Activated CD4-positive, alpha-beta T cell treated with anti-CD3 and anti-CD28 coated beads, Interleukin-2, amount 50 U/mL, for 1 hour (primary cell): ENCODE data around the gene CABP1.
A peak's percentile ranks its signal among the peaks of the same experiment; 100 is the strongest.

Experiments used
- DNase-seq: peaks from one replicate; pipeline ENCODE4 v3.0.0-alpha.2; 2020

CABP1 gene

DNA sequence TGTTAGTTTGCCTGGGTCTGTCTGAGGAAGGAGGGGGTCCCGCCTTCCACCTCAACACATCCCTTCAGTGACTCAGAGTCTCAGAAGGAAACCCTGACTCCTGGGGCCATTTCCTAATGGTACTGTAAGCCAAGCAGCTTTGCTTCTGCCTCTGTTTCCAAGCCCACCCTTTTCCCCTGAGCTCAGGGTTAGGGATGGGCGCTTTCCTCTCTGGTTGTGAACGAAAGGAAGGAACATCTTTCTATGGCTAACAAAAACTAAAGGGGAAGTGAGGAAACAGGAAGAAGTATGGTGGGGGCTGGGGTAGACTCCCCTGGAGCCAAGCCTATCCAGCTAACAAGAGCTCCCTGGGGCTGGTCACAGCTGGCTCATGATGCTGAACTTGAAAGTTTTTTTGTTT, 58.2 kb downstream of the CABP1 start:
- no peak for DNase-seq

DNA sequence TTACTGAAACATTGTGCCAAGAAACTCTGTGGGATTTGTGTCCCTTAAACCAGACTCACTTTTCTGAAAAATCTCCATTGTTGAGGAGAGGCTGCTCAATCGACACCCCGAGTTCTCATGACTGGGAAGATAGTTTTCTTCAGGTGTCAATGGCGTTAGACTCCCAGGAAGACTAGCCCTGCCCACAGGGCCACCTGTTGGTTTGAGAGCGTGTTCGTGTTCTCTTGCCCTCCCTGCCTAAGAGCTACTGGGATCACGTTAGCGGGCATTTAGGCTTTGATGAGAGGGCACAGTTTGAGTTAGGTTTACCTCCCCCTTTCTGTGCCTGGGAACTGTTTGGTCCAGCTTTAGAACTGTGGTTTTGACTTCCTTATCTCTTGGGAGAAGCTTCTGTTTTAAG, 59.1 kb downstream of the CABP1 start:
- DNase-seq: no peak

DNA sequence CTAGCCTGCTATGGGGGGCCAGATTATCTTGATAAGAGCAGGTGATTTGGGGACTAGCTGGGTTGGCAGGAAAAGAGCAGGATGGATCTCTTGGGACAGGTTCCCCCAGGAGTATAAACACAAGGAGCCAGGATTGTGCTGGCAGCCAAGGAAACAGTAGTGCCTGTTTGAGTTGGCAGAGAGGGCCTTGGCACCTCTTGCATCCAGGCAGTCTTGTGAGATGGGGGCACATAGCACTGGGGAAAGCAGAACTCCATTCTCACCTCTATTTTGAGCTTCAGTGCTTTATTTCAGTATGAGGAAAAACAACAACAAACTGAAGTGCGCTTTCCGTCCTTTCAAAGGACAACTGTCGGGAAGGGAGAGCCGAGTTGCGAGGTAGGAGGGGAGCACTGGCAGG, 60.5 kb downstream of the CABP1 start:
- DNase-seq: no peak

DNA sequence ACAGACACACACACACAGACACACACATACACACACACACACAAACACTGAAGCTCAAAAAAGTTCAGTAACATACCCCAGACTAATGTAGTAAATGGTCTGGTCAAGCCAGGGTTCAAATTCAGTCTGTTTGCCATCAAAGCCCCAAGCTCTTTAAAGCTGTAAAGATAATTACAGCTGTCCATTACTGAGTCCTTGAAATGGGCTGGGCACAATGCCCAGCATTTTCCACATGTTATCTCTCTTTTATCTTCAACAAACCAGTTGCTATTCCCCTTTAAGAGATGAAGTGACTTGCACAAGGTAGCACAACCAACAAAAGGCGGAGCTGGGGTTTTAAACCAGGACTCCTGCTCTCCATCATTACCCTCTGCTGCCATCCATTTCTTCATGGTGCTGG, 62.2 kb downstream of the CABP1 start:
- DNase-seq: no peak

DNA sequence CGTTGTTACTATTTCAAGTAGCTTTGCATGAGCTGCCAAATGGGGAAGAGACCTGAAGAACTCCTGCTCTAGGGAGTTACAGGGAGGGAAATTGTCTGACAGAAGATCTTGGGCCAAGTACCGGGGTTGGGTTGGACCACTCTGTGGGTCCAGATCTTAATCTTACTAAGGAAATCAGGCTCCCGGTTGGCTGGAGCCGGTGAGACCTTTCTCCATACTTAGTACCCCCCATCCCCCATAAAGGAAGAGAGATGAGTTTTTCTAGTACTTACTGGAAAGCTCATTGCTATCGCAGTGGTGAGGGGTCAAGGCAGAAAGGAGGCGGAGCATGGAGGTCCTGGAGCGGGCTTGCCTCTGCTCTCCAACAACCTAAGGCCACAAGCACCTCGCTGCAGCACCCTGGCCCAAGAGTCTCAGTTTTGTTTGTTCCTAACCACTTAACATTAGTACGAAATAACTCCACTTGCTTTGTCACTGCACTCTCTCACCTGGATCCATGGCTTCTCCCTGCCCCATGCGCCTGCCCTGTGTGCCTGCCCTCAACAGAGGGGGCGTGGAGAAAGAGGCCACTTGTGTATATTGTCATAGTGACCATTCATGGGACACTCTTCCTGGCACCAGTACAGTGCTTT, 63.0 kb downstream of the CABP1 start:
- DNase-seq: no peak

DNA sequence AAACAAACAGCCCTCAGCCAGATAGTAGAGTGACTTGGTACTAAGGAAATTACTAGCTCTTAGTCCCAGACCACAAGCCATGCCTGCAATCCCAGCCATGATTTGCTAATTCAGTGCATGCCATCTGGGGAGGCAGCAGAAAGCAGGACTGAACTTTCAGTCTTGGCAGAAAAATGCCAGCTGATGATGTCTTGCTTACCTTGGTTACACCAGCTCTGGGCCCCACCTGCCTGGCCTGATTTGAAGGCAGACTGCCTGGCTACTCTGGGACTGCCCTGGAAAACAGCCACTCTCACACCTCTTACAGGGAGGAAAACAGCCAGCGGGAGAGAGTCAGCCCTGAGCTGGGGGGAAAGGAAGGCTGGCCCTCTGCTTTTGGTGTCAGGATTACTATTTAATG, 65.2 kb downstream of the CABP1 start:
- DNase-seq: no peak

DNA sequence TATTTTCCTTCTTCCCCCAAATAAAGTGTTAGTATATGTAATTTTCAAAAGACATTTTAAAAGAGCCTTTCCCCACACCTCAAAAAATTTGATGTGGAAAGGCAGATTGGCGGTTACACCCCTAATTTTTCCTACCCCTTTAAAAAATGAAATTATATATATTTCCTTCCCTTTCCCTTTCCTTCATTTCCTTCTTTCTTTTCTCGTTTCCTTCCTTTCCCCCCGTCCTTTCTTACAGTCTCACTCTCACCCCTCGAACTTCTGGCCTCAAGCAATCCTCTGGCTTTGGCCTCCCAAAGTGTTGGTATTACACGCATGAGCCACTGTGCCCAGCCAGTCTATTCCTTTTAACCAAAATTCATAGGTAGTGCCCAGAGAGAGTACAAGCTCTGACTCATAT, 65.6 kb downstream of the CABP1 start:
- no peak for DNase-seq

DNA sequence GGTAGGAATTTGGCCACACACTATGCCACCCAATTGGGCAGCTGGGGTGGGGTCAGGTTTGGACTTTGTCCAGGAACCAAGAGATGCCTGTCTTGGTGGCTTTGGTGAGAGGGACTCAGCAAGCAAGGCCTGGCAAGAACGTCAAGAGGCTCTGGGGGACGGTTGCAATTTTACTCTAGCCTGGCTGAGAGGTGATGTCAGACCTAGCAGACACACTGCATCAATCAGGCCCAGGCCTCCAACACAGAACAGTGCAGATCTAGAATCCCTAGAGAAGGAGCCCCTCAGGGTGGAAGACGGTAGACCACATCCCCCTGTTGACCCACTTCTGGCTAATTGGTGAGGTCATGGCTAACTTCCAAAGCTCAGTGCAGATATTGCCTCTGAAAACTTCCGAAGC, 68.2 kb downstream of the CABP1 start:
- DNase-seq: no peak

DNA sequence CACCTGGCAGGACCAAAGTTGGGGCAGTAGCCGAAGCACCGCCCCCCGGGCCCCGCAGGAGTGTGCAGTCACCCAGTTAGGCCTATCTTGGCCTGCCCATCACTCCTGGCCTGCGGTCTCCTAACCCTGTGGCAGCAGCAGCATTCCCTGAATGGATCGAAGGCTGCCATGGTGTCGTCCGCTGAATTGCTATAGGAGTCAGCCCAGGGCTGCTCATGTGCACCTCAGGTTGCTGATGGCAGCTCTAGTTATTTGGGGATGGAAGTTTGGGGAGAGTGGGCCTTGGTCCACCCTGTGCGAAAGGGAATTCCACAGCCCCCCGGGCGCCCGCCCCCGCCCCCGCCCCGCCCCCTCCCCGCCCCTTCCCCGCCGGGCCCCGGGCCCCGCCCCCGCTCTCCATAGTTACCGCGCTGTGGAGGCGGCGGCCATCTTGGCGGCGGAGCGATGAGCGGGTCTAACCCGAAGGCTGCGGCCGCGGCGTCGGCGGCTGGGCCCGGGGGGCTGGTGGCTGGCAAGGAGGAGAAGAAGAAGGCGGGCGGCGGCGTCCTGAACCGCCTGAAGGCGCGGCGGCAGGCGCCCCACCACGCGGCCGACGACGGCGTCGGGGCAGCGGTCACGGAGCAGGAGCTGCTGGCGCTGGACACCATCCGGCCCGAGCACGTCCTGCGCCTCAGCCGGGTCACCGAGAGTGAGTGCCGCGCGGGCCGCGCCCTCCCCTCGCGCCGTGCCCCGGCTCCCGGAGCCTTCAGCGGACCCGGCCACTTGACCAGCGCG, 69.8 kb downstream of the CABP1 start, which contains the start of gene UNC119B:
Gene UNC119B (plus strand): TSS at position 428 of the 774 bp plus-strand sequence. CDS start 17 bp downstream, at position 445.
- peak; percentile 75 for DNase-seq

DNA sequence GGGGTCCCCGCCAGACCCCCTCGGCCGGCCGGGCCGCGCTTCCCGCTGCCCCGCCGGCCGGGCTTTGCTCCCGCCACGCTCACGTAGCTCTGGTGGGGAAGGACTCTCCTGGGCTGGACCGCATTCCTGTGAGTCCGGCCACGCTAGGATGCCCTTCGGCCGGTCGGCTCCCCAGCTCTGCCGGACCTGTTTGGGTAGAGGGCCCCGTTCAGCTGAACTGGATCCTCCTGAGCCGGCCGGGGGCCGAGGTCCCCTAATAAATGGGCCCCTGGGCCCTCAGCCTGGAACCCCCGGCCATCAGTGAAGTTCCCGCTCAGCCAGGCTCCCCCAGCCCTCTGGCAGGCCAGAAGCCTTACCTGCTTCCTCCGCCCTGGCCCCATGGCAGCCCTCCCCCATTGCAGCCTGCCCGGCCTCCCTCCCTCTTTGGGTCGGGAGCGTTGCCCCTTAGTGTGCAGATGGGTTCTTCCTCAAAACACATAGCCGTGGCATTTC, 70.4 kb downstream of the CABP1 start:
- DNase-seq: peak; percentile 13

DNA sequence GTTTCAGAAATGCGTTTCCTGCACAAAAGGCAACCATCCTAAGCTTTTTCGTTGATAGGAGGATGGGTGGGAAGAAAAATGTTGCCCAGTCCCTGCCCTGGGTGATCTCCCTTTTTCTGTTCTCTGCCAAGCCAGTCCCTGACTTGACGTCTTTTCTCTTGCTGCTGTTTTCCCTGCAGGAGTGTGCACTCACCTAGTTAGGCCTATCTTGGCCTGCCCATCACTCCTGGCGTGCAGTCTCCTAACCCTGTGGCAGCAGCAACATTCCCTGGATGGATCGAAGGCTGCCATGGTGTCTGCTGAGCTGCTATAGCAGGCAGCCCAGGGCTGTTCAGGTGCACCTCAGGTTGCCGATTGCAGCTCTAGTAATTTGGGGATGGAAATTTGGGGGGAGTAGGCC, 71.0 kb downstream of the CABP1 start:
- DNase-seq: no peak

DNA sequence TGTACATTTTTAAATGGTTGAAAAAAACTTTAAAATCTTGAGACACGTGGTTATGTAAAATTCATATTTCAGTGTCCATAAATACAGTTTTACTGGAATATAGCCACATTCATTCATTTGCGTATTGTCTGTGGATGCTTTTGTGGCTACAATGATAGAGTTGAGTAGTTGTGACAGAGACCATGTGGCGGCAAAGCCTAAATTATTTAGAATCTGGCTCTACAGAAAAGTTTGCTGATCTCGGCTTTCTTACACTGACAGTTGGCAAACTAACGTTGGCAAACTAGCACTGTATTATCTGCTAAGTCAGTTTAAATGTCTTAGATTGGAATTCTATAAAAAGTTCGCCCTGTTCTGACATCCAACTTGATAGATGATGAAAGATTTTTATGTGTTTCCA, 72.2 kb downstream of the CABP1 start:
- no peak for DNase-seq

DNA sequence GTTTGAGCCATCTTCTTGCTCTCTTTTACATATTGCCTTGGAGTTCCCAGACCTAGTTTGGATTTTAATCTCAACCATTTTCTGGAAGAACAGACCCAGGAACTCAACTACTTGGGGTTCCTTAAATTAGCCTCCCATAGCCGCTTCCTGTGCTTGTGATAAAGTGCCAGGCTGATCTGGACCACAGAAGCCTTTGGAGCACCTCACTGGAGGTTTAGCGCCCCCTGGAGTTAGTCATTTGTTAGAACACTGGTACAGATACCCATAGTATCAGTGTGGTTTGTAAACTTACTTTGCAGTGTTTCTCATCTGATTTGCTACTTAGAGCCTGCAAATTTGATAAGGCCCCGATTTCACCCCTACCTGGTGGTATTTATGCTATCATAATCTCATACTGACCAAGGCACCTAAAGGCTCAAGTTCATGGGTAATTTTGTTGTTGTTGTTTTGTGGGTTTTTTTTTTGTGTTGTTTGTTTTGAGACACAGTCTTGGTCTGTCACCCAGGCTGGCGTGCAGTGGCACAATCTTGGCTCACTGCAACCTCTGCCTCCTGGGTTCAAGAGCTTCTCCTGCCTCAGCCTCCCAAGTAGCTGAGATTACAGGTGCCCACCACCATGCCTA, 73.5 kb downstream of the CABP1 start:
- DNase-seq: peak; percentile 60
